Activated T-cell treated with anti-CD3 and anti-CD28 coated beads, Interleukin-2, amount 50 U/mL, for 72 hours (primary cell): ENCODE measurements around the gene KLF18. TPM values are rescaled to one million over a fixed set of nuclear protein-coding genes. Genes with fewer than 3 reads are reported as not detected.

Experiments
- ATAC-seq, 2 donors: fragments of 150-1000 bp; cut with Tn5 transposase; replicated peaks in 1 of 2; 2 replicates each; pipeline ENCODE4 v1.10.0; 2021; ENCODE audit warnings: moderate library complexity in 2 of 2, mild to moderate bottlenecking in 1 of 2
- DNase-seq, 2 donors: peaks; one replicate each; pipeline ENCODE4 v3.0.0; 2021 to 2022; ENCODE audit warnings: mixed read lengths in 1 of 2
- H3K27ac Mint-ChIP-seq: one replicate; pipeline ENCODE4 v1.8.0; 2022; ENCODE audit warnings: mild to moderate bottlenecking, moderate library complexity, mixed read lengths
- H3K27me3 Mint-ChIP-seq: one replicate; pipeline ENCODE4 v1.8.0; 2022; ENCODE audit warnings: low read depth, mixed read lengths
- H3K36me3 Mint-ChIP-seq, 2 donors: one replicate each; pipeline ENCODE4 v1.8.0; 2022; ENCODE audit warnings: mixed read lengths in 2 of 2, mild to moderate bottlenecking in 1 of 2; ENCODE audit not compliant: insufficient read depth in 2 of 2
- H3K4me1 Mint-ChIP-seq: one replicate; pipeline ENCODE4 v1.8.0; 2022; ENCODE audit warnings: low read depth, mixed read lengths
- H3K4me3 Mint-ChIP-seq, 2 donors: one replicate each; pipeline ENCODE4 v1.8.0; 2022; ENCODE audit warnings: mild to moderate bottlenecking in 2 of 2, mixed read lengths in 2 of 2, moderate library complexity in 2 of 2
- H3K9me3 Mint-ChIP-seq, 2 donors: one replicate each; pipeline ENCODE4 v1.8.0; 2022; ENCODE audit warnings: mixed read lengths in 2 of 2
- total RNA-seq, 2 donors: library from RNA; stranded (reverse); gene quantifications; one replicate each; pipeline ENCODE4 v1.2.3, GENCODE V29; 2022

The KLF18 gene
- total RNA-seq, 2 donors from 2014 or later = not detected

GRCh38 chr1:44089371-44090048 lies 51.9 kb downstream of the KLF18 start:
- Mint-ChIP-seq H3K4me3 (no peak overlapping the region), H3K27ac (no peak overlapping the region), H3K4me1 (no peaks in the 10 kb centered on the region), H3K9me3 (no peaks in the 10 kb centered on the region), H3K27me3 (peaks cover 17% of the 10 kb centered on the region), H3K36me3 (no peaks in the 10 kb centered on the region)
- DNase-seq (no peak), ATAC-seq (no peak)

Other genes starting within 250 kb of the KLF18 start
- 1 to 10 TPM; 1.9 to 3.0 TPM for gene ARTN, start 207.8 kb downstream of the KLF18 start, total RNA-seq
- 10 to 100 TPM; 21.0 to 27.3 TPM for gene IPO13, start 194.7 kb downstream of the KLF18 start, total RNA-seq
- gene DPH2, start 171.6 kb downstream of the KLF18 start, total RNA-seq = 10 to 100 TPM; 21.4 to 31.0 TPM
- 10 to 100 TPM; 89.9 to 98.0 TPM for gene ATP6V0B, start 166.7 kb downstream of the KLF18 start, total RNA-seq
- gene B4GALT2, start 162.4 kb downstream of the KLF18 start, total RNA-seq = 10 to 100 TPM; 19.5 to 20.4 TPM
- 1 to 10 TPM in 1 of 2 donors, under 1 TPM in 1; 0.99 to 1.4 TPM for gene CCDC24, start 150.0 kb downstream of the KLF18 start, total RNA-seq
- 10 to 100 TPM; 24.5 to 28.3 TPM for gene SLC6A9, start 110.2 kb downstream of the KLF18 start, total RNA-seq
- not detected for gene KLF17, start 22.8 kb downstream of the KLF18 start, total RNA-seq
- 10 to 100 TPM; 40.0 to 46.6 TPM for gene DMAP1, start 71.8 kb upstream of the KLF18 start, total RNA-seq
- gene ERI3, start 213.6 kb upstream of the KLF18 start, total RNA-seq = 10 to 100 TPM; 30.4 to 45.5 TPM